ENCODE data around the gene LYVE1.

Gene LYVE1

GRCh38 chr11:10591741-10592140 is 23.3 kb upstream of the LYVE1 start:
- DNase-seq: peak; percentile 79 to 89

GRCh38 chr11:10590218-10590915 is 21.9 kb upstream of the LYVE1 start:
- no peak for DNase-seq

GRCh38 chr11:10588904-10589303 is 20.4 kb upstream of the LYVE1 start:
- no peak for DNase-seq

- no peak for DNase-seq
Measured at GRCh38 chr11:10587995-10588394, 19.5 kb upstream of the LYVE1 start.

- no peak for DNase-seq
Measured at GRCh38 chr11:10587388-10587787, 18.9 kb upstream of the LYVE1 start.

- no peak for DNase-seq
Measured at GRCh38 chr11:10584071-10584501, 15.6 kb upstream of the LYVE1 start.

GRCh38 chr11:10581481-10582019 is 13.1 kb upstream of the LYVE1 start:
- no peak for DNase-seq

- no peak for DNase-seq
Measured at GRCh38 chr11:10580623-10581022, 12.2 kb upstream of the LYVE1 start.

- no peak for DNase-seq
Measured at GRCh38 chr11:10579700-10580099, 11.2 kb upstream of the LYVE1 start.

GRCh38 chr11:10576035-10576398 is 7.6 kb upstream of the LYVE1 start:
- DNase-seq: no peak

GRCh38 chr11:10575346-10576034 is 7.0 kb upstream of the LYVE1 start:
- no peak for DNase-seq

- no peak for DNase-seq
Measured at GRCh38 chr11:10573556-10573955, 5.1 kb upstream of the LYVE1 start.

GRCh38 chr11:10573028-10573427 is 4.6 kb upstream of the LYVE1 start:
- no peak for DNase-seq

GRCh38 chr11:10572533-10572932 is 4.1 kb upstream of the LYVE1 start:
- DNase-seq: no peak

- DNase-seq: no peak
Measured at GRCh38 chr11:10567446-10567845, 1.0 kb downstream of the LYVE1 start.

GRCh38 chr11:10566257-10566957 is 2.1 kb downstream of the LYVE1 start:
- no peak for DNase-seq

- DNase-seq: no peak
Measured at GRCh38 chr11:10565493-10565892, 3.0 kb downstream of the LYVE1 start.

- no peak for DNase-seq
Measured at GRCh38 chr11:10564696-10565318, 3.7 kb downstream of the LYVE1 start.

GRCh38 chr11:10564030-10564429 is 4.4 kb downstream of the LYVE1 start:
- no peak for DNase-seq

GRCh38 chr11:10561947-10562346 is 6.5 kb downstream of the LYVE1 start:
- no peak for DNase-seq

- DNase-seq: no peak
Measured at GRCh38 chr11:10561043-10561818, 7.2 kb downstream of the LYVE1 start.

- DNase-seq: no peak
Measured at GRCh38 chr11:10558288-10558687, 10.2 kb downstream of the LYVE1 start.

- no peak for DNase-seq
Measured at GRCh38 chr11:10556590-10556989, 11.9 kb downstream of the LYVE1 start.

Measured in NCI-H526 (cell line).